Measurements from ENCODE around the gene NEK8.
A peak's percentile ranks its signal among the peaks of the same experiment; 100 is the strongest.

The NEK8 gene

GRCh38 chr17:28743243-28744103 lies 14.9 kb downstream of the NEK8 start, which contains the start of gene TRAF4:
TSS of gene TRAF4 (plus strand) at chr17:28744011. CDS start at chr17:28744113, 102 bp downstream.
- DNase-seq (ENCODE audit: low read depth), result peak; percentile 79
- no peak for TF ChIP-seq CTCF (conservative IDR thresholded peaks at IDR 0.05; ENCODE audit: control insufficient read depth, insufficient read depth, low read depth, low read length)
- H3K4me3 ChIP-seq (ENCODE audit: control insufficient read depth, low read depth, low read length), result peak within 1 kb of the TSS; percentile 85

GRCh38 chr17:28744104-28744971 lies 15.8 kb downstream of the NEK8 start:
- peak; percentile 29 for DNase-seq (ENCODE audit: low read depth)
- no peak for TF ChIP-seq CTCF (conservative IDR thresholded peaks at IDR 0.05; ENCODE audit: control insufficient read depth, insufficient read depth, low read depth, low read length)
- peak overlapping the region; percentile 85 for H3K4me3 ChIP-seq (ENCODE audit: control insufficient read depth, low read depth, low read length)

- no peak for TF ChIP-seq CTCF (conservative IDR thresholded peaks at IDR 0.05; ENCODE audit: control insufficient read depth, insufficient read depth, low read depth, low read length)
- peak; percentile 39 for DNase-seq (ENCODE audit: low read depth)
- peak overlapping the region; percentile 85 for H3K4me3 ChIP-seq (ENCODE audit: control insufficient read depth, low read depth, low read length)
These were observed 16.6 kb downstream of the NEK8 start for GRCh38 chr17:28744972-28745785.

- H3K4me3 ChIP-seq (ENCODE audit: control insufficient read depth, low read depth, low read length), result peak overlapping the region; percentile 85
- TF ChIP-seq CTCF (conservative IDR thresholded peaks at IDR 0.05; ENCODE audit: control insufficient read depth, insufficient read depth, low read depth, low read length), result no peak
- DNase-seq (ENCODE audit: low read depth), result no peak
These were observed 17.3 kb downstream of the NEK8 start for GRCh38 chr17:28745786-28746411.

- no peak for TF ChIP-seq CTCF (conservative IDR thresholded peaks at IDR 0.05; ENCODE audit: control insufficient read depth, insufficient read depth, low read depth, low read length)
- no peak for DNase-seq (ENCODE audit: low read depth)
- no peak overlapping the region for H3K4me3 ChIP-seq (ENCODE audit: control insufficient read depth, low read depth, low read length)
These were observed 18.0 kb downstream of the NEK8 start for GRCh38 chr17:28746611-28747050.
